Putamen (tissue), 1 donor: Measurements from ENCODE around the gene ARFIP1.
"Not testable (repeated sequence)": the region's sequence is repeated elsewhere in the genome, so short reads cannot be mapped to it uniquely, and the experiment has no call there.

Experiments used
- DNase-seq: peaks from one replicate; pipeline ENCODE4 v3.0.0-alpha.2; 2016; ENCODE audit warnings: low spot score

The ARFIP1 gene

DNA sequence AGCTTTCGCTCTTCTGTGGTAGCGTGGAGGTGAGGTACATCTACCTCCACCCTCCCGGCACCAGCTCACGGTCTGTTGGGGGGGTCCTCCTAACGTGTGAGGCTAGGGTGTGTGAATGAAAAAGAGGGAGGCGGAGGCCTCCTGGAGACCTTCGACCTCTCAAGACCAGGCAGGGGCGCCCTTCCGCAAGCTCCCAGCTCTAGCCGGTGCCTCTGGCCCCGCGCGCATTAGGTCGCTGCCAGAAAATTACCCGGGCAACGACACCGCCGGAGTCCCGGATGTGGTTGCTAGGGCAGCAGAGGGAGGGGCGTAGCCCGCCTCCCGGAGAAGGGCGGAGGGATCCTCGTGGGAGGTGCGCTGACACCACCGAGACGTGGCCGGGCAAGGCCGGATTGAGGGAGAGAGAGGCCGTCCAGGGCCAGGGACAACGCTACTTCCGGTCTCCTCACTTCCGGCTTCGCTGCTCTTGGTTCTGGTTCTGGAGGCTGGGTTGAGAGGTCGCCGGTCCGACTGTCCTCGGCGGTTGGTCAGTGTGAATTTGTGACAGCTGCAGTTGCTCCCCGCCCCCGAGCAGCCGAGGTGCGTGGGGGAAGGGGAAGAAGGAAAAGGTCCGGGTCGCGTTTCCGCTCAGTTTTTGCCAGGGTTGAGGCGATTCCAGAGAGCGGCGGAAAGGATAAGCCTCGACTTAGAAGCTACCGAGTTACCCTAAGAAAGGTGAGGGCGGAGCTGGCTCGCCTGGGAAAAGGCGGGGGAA lies at the start of gene ARFIP1, which contains the start of gene TIGD4:
Gene ARFIP1 (plus strand): TSS at position 442 of the 754 bp plus-strand sequence. CDS start 49,680 bp downstream, outside the sequence.
Gene TIGD4 (minus strand): TSS at position 218 of the 754 bp plus-strand sequence. CDS start 8,726 bp downstream, outside the sequence.
- peak; percentile 98 for DNase-seq

DNA sequence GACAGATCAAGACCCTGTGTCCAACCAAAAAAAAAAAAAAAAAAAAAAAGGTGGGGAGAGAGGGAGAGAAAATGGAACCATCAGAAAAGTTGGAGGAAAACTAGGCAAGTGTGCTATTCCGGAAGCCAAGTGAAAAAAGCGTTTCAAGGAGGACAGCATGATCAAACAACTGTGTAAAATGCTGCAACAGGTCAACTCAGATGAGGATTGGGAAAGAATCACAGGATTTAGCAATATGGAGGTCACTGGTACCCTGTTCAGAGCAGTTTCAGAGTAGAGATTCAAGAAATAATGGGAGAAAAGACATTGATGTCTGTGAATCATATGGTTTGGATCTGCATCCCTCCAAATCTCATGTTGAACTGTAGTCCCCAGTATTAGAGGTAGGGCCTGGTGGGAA lies 47.8 kb upstream of the ARFIP1 start:
- no peak for DNase-seq

DNA sequence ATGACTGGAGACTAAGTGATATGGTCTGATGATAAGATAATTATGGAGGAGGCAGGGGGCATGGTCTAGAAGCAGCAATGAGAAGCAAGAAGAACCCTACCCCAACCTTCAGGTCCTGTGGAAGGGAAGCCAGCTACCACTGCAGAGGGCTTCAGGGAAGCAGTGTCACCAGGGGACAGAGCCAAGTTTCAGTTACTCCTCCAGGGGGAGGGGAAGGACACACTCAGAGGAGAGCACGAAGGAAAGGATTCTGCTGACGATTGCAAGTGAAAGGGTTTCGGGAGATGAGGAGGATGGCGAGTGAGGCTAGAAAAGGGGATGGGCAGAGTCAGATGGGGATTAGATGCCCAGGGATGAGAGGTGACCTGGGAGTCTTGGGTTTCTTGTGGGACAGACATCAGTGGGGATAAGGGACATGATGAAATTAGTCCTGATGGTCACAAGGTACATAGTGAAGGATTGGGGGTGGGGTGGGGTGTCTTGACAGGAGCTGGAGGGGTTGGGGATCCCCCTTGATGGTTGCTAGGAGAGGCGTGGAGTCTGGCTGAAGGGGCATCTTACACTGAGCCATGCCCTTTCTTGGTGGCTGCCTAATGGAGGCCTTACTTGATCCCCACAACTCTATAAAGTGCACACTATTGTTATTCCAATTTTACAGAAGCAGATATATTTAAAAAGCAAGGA lies 45.6 kb upstream of the ARFIP1 start:
- no peak for DNase-seq

- DNase-seq = no peak
These were observed 45.1 kb upstream of the ARFIP1 start for GRCh38 chr4:152734699-152735050.

- DNase-seq = no peak
These were observed 44.3 kb upstream of the ARFIP1 start for GRCh38 chr4:152735396-152735859.

- DNase-seq = no peak
These were observed 43.8 kb upstream of the ARFIP1 start for GRCh38 chr4:152735906-152736305.

- no peak for DNase-seq
These were observed 40.9 kb upstream of the ARFIP1 start for GRCh38 chr4:152738827-152739226.

DNA sequence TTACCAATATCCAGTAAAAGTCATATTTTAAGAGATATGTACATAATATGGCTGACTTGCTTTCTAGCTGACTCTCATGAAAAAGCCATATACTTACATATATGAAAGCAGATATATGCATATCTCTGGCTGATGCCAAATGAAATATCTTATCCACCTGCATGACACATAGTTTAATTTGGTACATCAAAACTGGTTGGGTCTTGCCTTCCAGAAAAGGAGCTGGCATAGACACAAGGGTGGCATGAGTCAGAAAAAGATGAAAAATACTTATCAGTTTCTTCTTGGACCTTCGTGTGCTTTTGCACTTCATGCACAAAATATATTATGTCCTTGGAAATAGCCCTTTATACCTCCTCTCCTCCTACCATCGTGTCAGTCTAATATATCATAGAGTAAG lies 32.3 kb upstream of the ARFIP1 start:
- no peak for DNase-seq

DNA sequence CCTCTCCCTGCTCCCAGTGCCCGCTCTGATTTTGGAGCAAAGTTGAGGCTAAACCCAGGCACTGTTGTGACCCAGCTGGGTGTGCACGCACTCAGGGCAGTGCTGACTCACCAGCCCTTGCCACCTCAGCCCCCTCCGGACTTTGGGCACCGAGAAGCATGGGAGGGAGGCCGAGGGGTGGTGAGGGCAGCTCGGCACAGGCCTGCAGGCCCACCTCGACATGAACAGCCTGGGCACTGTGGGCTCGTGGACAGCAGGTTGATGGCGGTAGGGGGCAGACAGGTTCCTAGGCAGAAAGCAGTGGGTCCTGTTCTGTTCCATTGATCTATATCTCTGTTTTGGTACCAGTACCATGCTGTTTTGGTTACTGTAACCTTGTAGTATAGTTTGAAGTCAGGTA lies 31.1 kb upstream of the ARFIP1 start:
- no peak for DNase-seq

GRCh38 chr4:152763796-152764195 lies 16.0 kb upstream of the ARFIP1 start:
- no peak for DNase-seq

- not testable (repeated sequence) for DNase-seq
These were observed 14.6 kb upstream of the ARFIP1 start for GRCh38 chr4:152765069-152765737.

GRCh38 chr4:152771741-152772533 lies 7.8 kb upstream of the ARFIP1 start:
- no peak for DNase-seq

GRCh38 chr4:152773339-152773738 lies 6.4 kb upstream of the ARFIP1 start:
- DNase-seq = no peak

DNA sequence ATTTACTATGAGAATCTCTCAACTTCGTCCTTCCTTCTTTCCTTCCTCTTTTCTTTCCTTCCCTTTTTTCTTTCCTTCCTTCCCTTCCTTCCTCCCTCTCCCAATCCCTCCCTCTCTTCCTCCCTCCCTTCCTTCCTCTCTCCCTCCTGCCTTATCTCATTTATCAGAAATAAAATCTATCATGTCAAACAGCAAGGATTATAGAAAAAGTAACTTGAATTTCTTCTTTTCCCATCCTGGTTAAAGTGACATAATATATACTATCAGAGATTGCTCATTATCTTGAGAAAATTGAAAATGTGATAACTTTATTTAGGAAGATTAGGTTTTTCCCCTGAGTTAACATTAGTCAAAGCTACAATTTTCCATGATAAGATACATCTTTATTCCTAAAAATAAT lies 5.8 kb upstream of the ARFIP1 start:
- no peak for DNase-seq

DNA sequence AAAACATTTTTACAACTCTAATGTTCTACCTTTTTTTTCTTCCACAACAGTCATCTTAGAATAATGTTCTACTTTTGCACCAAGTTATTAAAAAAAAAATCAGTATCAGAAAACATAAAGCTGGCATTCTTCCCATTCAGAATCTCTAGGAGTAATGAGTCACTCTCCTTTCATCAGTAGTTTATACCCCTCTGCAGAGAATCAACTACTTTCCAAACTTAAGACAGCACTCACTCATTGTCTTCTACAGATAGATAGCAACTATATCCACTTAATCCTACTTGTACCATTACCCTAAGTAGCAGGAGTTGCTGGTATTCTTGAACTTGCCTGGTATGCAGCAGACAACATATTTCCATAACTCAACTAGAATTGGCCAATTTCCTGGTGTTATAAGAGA lies 3.4 kb upstream of the ARFIP1 start:
- DNase-seq = no peak

DNA sequence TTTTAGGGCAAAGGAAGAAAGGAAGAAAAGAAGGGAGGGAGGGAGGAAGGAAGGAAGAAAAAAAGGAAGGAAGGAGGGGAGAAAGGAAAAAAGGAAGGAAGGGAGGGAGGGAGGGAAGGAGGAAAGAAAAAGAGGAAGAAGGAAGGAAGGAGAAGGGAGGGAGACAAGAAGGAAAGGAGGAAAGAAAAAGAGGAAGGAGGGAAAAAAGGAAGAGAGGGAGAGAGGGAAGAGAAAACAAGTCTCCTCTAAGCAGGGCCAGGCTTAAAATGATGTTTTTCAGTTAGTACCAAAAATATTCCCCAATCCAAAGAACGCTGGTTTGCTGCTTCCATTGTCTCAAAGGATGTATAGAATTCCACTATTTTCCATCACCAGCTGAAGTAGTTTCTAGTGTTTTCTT lies 2.3 kb upstream of the ARFIP1 start:
- no peak for DNase-seq

GRCh38 chr4:152778656-152779512 lies 870 bp upstream of the ARFIP1 start:
- peak; percentile 42 for DNase-seq

- DNase-seq = no peak
These were observed 569 bp downstream of the ARFIP1 start for GRCh38 chr4:152780267-152780778.

GRCh38 chr4:152784490-152785350 lies 5.0 kb downstream of the ARFIP1 start:
- no peak for DNase-seq
